Activated CD4-positive, alpha-beta T cell treated with anti-CD3 and anti-CD28 coated beads, Interleukin-2, Interleukin-4, amounts not matched to agents 100 ng/mL and 50 ng/mL, durations not matched to agents 16 hours and 8 hours (primary cell): ENCODE data around the gene BTBD3.

Source experiments
- DNase-seq: peaks from one replicate; pipeline ENCODE4 v3.0.0-alpha.2; 2020; ENCODE audit warnings: low spot score

BTBD3 gene

GRCh38 chr20:11970243-11970836 lies 52.6 kb downstream of the BTBD3 start:
- DNase-seq = no peak

GRCh38 chr20:11972478-11972877 lies 54.8 kb downstream of the BTBD3 start:
- no peak for DNase-seq
